Sigmoid colon (tissue), 4 donors: ENCODE measurements around the gene RBM19.

ENCODE experiments used
- EP300 ChIP-seq, 4 donors: sonication (generic); formaldehyde crosslinking; IDR thresholded peaks; one replicate each; pipeline ENCODE4 v1.6.1; 2017; ENCODE audit warnings: antibody characterized with exemption in 4 of 4
- POLR2AphosphoS5 ChIP-seq, 4 donors: sonication (generic); formaldehyde crosslinking; IDR thresholded peaks; one replicate each; pipeline ENCODE4 v1.6.1; 2017; ENCODE audit warnings: antibody characterized with exemption in 4 of 4
- TF ChIP-seq, protein P1 (sequence below), 4 experiments: fragments of 450-650 bp in 3 of 4; fragments of 200-600 bp in 1 of 4; IDR thresholded peaks; one replicate each; pipeline ENCODE4 v1.5.1; 2016 to 2019; ENCODE audit warnings: antibody characterized with exemption in 4 of 4, mild to moderate bottlenecking in 3 of 4, moderate library complexity in 2 of 4

DNA sequence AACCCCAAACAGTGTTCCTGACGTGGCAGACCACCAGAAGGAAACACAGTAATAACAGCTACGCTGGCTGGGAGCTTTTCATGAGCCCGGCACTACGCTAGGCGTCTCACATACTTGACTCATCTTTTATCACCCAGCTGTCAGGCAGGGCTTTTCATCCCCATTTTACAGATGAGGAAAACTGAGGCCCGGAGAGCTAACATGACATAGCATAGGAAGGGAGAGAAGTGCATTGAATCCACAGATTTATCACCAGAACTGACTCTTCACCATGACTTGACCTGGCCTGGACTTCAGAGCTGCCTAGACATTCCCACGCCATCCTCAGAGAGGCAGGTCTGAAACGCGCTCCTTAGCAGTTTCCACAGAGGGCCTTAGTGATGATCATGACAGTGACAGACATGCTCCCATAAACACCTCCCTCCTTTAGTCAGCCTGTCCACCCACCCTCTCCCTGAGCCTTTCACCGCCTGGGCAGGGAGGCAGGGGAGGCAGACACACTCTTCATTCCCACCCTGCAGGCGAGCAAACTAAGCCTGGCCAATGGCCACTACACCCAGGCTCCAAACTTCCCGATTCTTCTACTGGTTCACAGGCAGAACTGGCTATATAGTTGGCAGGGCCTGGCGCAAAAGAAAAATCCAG is 56.2 kb downstream of the RBM19 start:
- TF ChIP-seq, protein P1, sequence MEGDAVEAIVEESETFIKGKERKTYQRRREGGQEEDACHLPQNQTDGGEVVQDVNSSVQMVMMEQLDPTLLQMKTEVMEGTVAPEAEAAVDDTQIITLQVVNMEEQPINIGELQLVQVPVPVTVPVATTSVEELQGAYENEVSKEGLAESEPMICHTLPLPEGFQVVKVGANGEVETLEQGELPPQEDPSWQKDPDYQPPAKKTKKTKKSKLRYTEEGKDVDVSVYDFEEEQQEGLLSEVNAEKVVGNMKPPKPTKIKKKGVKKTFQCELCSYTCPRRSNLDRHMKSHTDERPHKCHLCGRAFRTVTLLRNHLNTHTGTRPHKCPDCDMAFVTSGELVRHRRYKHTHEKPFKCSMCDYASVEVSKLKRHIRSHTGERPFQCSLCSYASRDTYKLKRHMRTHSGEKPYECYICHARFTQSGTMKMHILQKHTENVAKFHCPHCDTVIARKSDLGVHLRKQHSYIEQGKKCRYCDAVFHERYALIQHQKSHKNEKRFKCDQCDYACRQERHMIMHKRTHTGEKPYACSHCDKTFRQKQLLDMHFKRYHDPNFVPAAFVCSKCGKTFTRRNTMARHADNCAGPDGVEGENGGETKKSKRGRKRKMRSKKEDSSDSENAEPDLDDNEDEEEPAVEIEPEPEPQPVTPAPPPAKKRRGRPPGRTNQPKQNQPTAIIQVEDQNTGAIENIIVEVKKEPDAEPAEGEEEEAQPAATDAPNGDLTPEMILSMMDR (IDR thresholded peaks at IDR 0.05), result no peak
- no peak for TF ChIP-seq POLR2AphosphoS5 (IDR thresholded peaks at IDR 0.05)
- no peak for TF ChIP-seq EP300 (IDR thresholded peaks at IDR 0.05)
